AG09309 (cell line): ENCODE results near the gene CUL4A.
"Not testable (repeated sequence)": the region's sequence is repeated elsewhere in the genome, so short reads cannot be mapped to it uniquely, and the experiment has no call there.

Source experiments
- DNase-seq: peaks from one replicate; pipeline ENCODE4 v3.0.0-alpha.2; 2010; ENCODE audit warnings: low read depth
- H3K4me3 ChIP-seq: 2 replicates; pipeline ENCODE4 v1.5.1; 2011; ENCODE audit warnings: mild to moderate bottlenecking, low read depth, low read length, moderate library complexity; ENCODE audit not compliant: control insufficient read depth
- TF ChIP-seq, protein P1 (sequence below): IDR thresholded peaks from 2 replicates; pipeline ENCODE4 v1.5.1; 2011; ENCODE audit warnings: mild to moderate bottlenecking, low read depth, low read length, inconsistent platforms; ENCODE audit not compliant: insufficient read depth, control insufficient read depth; ENCODE audit errors: missing control alignments

CUL4A gene

DNA sequence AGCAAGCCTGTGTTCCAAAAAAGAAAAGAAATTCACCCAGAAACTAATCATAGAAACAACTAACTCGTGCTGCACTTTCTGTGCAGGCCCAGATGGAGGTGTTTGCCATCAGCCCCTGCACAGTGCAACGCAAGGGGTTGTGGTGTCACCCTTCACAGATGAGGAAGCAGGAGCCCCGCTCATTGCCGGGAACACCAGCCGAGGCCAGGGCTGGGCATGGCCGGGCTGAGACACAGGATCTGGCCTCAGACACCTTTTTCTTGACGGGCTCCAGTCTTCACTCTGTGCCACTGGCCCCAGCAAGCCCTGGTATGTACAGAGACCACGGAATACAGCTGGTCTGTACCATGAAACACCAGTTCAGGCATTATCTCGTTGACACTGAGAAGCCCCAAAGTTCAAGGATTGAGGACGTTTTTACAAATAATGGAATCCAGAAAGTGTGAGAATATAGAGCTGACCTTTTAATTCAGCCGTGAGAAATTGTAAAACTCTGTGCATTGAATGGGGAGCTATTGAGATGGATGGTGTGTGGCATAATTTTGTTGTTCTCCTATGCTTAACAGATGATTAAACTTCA lies 43.2 kb downstream of the CUL4A start:
- TF ChIP-seq, protein P1, sequence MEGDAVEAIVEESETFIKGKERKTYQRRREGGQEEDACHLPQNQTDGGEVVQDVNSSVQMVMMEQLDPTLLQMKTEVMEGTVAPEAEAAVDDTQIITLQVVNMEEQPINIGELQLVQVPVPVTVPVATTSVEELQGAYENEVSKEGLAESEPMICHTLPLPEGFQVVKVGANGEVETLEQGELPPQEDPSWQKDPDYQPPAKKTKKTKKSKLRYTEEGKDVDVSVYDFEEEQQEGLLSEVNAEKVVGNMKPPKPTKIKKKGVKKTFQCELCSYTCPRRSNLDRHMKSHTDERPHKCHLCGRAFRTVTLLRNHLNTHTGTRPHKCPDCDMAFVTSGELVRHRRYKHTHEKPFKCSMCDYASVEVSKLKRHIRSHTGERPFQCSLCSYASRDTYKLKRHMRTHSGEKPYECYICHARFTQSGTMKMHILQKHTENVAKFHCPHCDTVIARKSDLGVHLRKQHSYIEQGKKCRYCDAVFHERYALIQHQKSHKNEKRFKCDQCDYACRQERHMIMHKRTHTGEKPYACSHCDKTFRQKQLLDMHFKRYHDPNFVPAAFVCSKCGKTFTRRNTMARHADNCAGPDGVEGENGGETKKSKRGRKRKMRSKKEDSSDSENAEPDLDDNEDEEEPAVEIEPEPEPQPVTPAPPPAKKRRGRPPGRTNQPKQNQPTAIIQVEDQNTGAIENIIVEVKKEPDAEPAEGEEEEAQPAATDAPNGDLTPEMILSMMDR = no peak
- no peak for DNase-seq
- no peak overlapping the region for H3K4me3 ChIP-seq

DNA sequence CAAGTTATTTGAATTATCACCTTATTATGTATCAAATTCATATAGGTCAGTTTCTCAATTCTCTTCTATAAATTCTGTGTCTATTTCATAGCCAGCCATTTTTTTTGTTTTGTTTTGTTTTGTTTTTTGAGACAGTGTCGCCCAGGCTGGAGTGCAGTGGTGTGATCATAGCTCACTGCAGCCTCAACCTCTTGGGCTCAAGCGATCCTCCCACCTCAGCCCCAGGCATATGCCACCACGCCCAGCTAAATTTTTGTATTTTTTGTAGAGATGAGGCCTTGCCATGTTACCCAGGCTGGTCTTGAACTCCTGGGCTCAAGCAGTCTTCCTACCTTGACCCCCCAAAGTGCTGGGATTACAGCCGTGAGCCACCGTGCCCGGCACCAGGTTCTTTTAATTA lies 48.5 kb downstream of the CUL4A start:
- H3K4me3 ChIP-seq, DNase-seq: not testable (repeated sequence)

DNA sequence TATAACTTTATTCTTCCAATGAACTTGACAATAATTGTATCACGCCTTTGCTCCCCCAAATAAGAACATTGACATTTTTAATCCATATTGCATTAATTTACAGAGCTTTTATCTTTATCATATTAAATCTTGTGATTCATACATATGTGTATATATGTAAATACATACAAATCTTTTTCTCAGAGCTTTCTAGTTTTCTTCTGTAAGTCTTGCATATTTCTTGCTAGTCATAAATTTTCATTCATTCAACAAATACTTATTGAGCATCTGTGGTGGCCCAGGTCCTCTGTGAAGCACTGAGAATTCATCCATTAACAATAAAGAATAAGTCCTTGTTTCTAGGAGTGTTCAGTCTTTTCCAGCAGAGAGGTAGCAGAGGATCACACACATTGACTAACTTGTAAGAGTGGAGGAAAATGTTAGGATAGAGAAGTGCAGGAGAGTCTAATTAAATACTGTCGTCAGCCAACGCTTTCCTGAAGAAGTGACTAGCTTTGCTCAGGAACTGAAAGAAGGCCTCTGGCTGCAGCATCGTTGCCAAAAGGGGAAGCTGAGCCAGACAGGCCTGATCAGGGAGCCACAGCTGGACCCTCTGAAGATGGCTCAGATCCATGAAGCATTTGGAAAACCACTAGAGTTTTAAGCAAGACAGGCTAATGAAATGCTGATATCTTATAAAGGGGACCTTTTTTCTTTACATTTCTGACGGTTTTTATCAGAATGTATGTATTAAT lies 49.1 kb downstream of the CUL4A start:
- TF ChIP-seq, protein P1 = no peak
- DNase-seq = no peak
- no peak overlapping the region for H3K4me3 ChIP-seq

DNA sequence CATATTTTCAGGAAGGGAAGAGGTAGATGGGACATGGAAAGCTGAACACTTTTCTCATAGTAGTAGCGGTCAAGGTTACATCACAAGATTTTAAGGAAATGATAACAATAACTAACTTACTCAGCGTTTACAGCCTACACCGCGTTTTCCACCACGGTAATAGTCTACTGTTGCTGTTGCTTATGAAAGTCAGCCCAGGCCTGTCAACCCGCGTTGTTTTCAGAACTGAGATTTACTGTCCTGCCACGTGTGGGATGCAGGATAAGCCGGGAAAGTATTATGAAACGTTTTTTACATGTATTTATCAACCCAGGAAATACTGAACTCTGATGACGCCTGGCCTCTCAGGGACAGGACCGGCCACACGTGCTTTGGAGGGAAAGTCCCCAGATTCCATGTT lies 51.6 kb downstream of the CUL4A start:
- no peak for DNase-seq
- TF ChIP-seq, protein P1 = no peak
- no peak overlapping the region for H3K4me3 ChIP-seq

DNA sequence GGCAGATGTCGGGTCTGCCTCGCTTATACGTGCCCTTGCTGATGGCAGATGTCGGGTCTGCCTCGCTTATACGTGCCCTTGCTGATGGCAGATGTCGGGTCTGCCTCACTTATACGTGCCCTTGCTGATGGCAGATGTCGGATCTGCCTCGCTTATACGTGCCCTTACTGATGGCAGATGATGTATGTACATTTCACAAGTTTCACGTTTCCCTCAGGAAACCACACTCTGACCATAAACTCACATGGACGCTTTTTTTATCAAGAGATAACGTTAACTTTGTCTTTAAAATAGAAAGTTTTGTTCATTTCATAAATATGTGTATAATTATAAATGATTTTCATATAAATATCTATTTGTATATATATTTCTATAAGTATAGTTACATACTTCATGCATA lies 53.6 kb downstream of the CUL4A start:
- DNase-seq, H3K4me3 ChIP-seq: not testable (repeated sequence)

DNA sequence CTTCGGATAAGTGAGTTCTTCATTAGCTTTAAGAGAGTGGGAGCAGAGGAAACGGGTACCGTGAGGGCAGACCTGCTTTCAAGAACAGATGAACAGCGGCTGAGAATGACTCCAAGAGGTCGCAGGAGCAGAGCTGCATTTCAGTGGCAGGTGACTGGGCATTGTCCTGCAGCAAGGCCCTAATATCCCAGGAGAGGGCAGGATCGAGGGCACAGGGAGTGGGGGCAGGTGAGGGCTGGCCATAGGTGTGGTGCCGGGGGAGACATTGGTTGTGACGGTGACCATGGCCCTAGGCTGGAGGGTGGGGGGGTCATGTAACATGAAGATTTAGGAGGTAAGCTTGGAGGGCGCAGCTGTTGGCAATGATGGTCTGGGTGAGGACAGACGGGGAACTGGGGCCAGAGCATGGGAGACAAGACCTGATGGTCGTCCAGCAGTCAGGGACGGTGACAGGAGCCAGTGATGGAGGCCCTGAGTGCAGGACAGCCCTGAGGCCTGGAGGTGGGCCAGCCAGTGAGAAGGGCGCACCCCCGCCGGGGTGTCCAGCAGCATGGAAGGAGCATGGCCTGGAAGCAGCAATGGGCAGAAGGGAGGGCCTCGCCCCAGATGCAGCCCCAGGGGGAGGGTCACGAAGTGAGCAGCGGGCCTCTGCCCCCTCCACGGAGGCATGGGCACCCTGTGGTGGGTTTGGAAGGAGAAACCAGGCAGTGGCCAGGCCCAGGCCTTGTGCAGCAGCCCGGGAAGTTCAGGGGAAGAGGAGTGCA lies 58.4 kb downstream of the CUL4A start:
- TF ChIP-seq, protein P1 = no peak
- no peak overlapping the region for H3K4me3 ChIP-seq
- no peak for DNase-seq

DNA sequence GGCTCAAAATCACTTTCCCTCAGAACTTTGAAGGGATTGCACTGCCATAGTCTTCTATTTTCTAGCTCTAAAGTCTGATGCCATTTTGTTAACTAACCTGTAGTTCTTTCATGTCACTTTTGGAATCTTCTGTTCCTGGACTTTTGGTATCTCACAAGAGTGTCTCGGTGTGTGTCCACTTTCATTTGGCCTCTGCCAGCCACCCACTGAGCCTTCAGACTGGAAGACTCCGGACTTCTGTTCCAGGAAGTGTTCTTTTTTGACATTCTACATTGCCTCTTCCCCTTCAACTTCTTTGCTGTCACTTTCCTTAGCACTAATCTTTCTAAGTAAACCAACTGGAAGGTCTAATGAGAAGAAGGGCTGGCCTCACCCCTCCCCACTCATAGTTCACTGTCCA lies 62.6 kb downstream of the CUL4A start:
- no peak overlapping the region for H3K4me3 ChIP-seq
- TF ChIP-seq, protein P1 = no peak
- DNase-seq = no peak

DNA sequence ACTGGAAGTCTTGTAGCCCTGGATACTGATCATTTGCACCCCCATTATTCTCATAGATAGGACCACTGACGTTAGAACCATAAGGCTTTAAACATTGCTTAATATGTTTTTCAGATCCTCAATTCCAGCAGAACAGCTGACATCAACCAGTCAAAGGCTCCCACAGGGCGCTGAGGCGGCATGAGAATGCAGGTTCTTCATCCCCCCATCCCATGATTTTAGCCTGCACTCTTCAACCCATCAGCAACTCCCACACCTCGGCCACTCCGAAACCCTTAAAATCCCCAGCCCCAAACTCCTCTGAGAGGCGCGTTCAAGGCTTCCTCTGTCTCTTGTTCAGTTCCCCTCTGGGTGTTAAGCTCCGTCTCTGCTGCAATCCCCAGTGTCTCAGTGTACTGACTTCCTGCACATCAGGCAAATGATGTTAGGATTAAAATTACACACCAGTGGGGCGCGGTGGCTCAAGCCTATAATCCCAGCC lies 63.3 kb downstream of the CUL4A start:
- no peak for DNase-seq
- TF ChIP-seq, protein P1 = no peak
- no peak overlapping the region for H3K4me3 ChIP-seq
